Raji (cell line): ENCODE data around the gene GATD1.
A peak's percentile ranks its signal among the peaks of the same experiment; 100 is the strongest.

Experiments used
- POLR2A ChIP-seq: IDR thresholded peaks from 2 replicates; pipeline ENCODE4 v1.6.1; 2011; ENCODE audit warnings: low read depth, low read length, control low read depth; ENCODE audit not compliant: insufficient read depth

Gene GATD1, protein sequence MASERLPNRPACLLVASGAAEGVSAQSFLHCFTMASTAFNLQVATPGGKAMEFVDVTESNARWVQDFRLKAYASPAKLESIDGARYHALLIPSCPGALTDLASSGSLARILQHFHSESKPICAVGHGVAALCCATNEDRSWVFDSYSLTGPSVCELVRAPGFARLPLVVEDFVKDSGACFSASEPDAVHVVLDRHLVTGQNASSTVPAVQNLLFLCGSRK

DNA sequence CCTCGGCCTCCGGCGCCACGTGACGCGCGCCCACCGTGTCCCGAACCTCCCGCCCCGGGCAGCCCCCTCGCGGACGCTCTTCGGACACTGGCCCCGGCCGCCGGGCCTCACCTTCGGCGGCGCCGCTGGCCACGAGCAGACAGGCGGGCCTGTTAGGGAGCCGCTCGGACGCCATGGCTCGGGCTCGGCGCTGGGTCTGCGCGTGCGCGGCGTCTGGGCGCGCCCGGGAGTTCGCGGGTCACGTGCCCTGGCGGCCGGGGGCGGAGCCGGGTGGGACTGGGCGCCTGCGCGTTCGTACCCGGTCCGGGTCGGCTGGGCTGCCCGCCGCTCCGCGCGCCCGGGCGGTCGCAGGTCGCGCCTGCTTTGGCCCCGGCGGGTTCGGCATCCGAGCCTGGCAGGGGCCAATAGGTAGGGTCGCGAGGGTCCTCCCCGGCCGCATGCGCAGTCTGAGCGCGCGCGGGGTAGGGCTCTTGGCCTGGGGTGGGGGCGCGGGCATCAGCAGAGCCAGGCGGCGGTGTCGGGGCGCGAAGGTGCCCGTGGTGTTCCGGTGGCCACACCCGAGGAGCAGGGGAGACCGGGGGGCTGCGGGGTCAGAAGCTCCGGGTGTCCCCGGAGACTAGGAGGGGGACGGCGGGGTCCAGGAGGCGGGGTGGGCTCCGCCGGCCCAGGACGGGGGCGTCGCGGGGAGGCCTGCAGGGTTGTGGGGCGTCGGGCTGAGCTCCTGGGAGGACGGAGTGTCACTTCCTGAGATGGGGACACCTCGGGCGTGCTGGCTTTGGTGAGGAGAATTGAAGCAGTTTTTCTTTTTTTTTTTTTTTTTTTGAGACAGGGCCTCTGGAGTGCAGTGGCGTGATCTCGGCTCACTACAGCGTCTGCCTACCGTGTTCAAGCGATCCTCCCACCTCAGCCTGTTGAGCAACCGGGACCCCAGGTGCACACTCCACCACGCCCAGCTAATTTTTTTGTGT is at the start of gene GATD1:
GATD1 (minus strand) TSS at position 200 of the 968 bp plus-strand sequence; CDS start at position 175, 25 bp downstream.
- peak; percentile 96 for TF ChIP-seq POLR2A

GRCh38 chr11:826836-827145 is 49.5 kb upstream of the GATD1 start:
- TF ChIP-seq POLR2A, result no peak

GRCh38 chr11:826227-826621 is 48.9 kb upstream of the GATD1 start:
- no peak for TF ChIP-seq POLR2A

- no peak for TF ChIP-seq POLR2A
These were observed 48.3 kb upstream of the GATD1 start for GRCh38 chr11:825366-826226.

- TF ChIP-seq POLR2A, result 0 out of 2 replicates have a peak, but pooled peaks have one; percentile 4
These were observed 47.7 kb upstream of the GATD1 start for GRCh38 chr11:824942-825341.

DNA sequence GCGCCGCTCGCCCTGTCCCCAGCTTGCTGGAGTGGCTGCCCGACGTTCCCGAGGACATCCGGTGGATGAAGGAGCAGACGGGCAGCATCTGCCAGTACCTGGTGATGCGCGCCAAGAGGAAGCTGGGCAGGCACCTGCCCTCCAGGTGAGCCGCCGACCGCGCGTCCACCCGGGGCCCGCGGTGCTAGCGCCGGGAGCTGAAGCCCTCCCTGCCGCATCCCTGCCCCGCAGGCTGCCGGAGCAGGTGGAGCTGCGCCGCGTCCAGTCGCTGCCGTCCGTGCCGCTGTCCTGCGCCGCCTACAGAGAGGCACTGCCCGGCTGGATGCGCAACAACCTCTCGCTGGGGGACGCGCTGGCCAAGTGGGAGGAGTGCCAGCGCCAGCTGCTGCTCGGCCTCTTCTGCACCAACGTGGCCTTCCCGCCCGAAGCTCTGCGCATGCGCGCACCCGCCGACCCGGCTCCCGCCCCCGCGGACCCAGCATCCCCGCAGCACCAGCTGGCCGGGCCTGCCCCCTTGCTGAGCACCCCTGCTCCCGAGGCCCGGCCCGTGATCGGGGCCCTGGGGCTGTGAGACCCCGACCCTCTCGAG is 47.1 kb upstream of the GATD1 start:
- TF ChIP-seq POLR2A, result 0 out of 2 replicates have a peak, but pooled peaks have one; percentile 6

DNA sequence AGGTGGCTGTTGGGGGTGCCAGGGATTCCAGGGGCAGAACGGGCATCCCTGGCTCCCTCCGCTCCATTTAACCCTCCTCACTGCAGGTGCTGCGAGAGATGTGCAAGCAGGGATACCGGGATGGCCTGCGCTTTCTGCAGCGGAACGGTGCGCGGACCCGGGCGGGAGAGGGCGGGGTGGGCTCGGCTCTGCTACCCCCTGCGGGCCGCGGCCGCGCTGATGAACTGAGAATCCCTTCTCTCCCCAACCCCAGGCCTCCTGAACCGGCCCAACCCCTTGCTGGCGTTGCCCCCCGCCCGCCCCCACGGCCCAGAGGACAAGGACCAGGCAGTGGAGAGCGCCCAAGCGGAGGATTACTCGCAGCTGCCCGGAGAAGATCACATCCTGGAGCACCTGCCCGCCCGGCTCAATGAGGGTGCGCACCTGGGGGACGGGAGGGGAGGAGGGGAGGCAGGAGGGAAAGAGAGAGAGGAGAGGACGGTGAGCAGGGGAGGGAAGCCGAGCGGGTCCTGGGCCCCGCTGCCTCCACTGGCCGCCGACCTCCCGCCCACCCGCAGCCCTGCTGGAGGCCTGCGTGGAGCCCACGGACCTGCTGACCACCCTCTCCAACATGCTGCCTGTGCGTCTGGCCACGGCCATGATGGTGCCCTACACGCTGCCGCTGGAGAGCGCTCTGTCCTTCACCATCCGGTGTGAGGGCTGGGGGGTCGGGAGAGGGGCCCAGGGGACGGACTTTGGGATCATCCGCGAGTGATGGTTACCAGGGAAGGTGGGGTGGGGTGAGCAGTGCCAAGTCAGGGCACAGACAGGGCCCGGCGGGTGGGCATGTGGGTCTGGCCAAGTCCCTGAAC is 46.4 kb upstream of the GATD1 start:
- TF ChIP-seq POLR2A, result peak; percentile 4; the same call in 1 of the 2 replicates

- no peak for TF ChIP-seq POLR2A
These were observed 44.5 kb upstream of the GATD1 start for GRCh38 chr11:821512-822371.

GRCh38 chr11:820655-821511 is 43.6 kb upstream of the GATD1 start:
- no peak for TF ChIP-seq POLR2A

- TF ChIP-seq POLR2A, result no peak
These were observed 42.8 kb upstream of the GATD1 start for GRCh38 chr11:819943-820649.

DNA sequence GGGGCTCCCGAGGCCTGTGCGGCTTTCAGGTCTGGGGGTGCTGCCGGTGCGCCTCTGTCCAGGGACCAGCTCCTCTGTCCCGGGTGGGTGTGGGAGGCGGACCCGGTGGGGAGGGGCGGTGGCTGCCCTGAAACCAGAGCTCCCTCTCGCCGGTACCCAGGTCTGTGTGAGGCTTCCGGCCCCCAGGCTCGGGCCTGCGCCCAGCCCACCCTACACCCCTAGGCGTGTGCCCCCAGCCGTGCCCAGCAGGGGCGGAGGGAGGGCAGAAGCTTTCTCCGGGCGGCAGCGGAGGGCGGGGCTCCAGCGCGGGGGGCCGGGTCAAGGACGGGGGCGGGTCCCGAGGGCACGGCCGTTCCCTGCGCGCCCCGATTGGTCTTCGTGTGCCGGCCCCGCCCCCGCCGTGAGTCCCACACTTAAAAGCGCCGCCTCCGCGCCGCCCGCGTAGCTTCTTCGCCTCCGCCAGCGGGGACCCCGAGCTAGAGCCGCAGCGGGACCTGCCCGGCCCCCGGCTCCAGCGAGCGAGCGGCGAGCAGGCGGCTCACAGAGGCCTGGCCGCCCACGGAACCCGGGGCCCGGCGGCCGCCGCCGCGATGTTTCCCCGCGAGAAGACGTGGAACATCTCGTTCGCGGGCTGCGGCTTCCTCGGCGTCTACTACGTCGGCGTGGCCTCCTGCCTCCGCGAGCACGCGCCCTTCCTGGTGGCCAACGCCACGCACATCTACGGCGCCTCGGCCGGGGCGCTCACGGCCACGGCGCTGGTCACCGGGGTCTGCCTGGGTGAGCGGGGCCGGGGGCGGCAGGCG is 42.0 kb upstream of the GATD1 start:
- TF ChIP-seq POLR2A, result peak; percentile 91
